Measurements from ENCODE around the gene BRSK2. TPM values are rescaled to one million over a fixed set of nuclear protein-coding genes. Genes with fewer than 3 reads are reported as not detected.

BRSK2 gene
- total RNA-seq, 1 donor from 2014 or later, result 9.3 TPM

- Histone ChIP-seq H3K27me3 (peaks cover 24% of the 10 kb centered on the region), H3K4me1 (peaks cover 4 to 11% of the 10 kb centered on the region in 2 donors), H3K9me3 (no peaks in the 10 kb centered on the region), H3K4me3 (peak overlapping the region in 1 of 2 donors; percentile 18), H3K27ac (no peak overlapping the region), H3K36me3 (no peaks in the 10 kb centered on the region)
- no peak for TF ChIP-seq CTCF (IDR thresholded peaks at IDR 0.05)
- intact Hi-C loops (cut with DNase I), result no loop called here
- DNase-seq (ENCODE audit: low spot score in 2 of 2), result no peak
These were observed 933 bp downstream of the BRSK2 start for GRCh38 chr11:1390569-1391164.

DNA sequence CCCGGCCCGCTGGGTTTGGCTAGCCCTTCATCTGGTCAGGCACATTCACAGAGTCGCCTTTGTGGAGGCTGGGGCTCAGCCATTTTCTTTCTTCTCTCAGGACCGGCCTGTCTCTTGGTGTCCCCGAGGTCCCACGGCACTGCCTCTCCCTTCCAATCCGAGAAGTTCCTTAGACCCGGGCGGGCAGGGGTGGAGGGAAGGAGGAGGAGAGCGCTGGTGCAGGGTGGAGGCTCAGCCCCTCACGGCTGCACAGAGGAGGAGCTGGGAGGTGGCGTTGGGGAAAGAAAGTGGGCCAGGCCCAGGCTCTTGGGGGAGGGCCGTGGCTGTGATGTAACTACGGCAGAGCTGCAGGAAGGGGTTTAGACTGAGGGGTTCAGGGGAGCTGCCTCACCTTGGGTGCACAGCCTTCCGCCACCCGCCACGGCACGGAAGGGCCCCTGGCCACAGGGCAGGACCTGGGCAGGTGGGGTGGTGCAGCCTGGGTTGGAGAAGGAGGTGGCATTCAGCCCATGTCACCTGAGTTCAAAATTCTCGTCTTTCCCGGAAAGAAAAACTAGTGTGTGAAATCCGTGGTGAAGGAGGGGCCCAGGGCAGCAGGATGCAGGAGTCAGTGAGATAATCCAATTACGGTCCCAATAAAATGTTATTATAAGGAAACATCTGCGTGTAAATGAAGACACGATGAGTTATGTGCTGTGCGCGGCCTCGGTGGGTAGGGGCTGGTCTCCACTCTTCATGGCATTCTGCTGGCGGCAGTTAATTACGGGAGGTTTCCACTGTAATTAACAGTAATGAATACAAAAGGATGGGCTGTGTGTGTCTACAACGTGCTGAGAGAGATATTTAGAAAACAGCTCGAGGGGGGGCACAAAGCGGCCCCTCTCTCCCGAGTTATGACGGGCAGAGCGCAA, 1.7 kb downstream of the BRSK2 start:
- intact Hi-C loops (cut with DNase I), result no loop called here
- H3K36me3 ChIP-seq, result no peaks in the 10 kb centered on the region
- peaks cover 24% of the 10 kb centered on the region for H3K27me3 ChIP-seq
- H3K27ac ChIP-seq, result no peak overlapping the region
- H3K4me1 ChIP-seq, result peaks cover 4 to 11% of the 10 kb centered on the region in 2 donors
- TF ChIP-seq CTCF (IDR thresholded peaks at IDR 0.05), result no peak
- H3K9me3 ChIP-seq, result no peaks in the 10 kb centered on the region
- peak overlapping the region in 1 of 2 donors; percentile 18 for H3K4me3 ChIP-seq
- no peak for DNase-seq (ENCODE audit: low spot score in 2 of 2)

DNA sequence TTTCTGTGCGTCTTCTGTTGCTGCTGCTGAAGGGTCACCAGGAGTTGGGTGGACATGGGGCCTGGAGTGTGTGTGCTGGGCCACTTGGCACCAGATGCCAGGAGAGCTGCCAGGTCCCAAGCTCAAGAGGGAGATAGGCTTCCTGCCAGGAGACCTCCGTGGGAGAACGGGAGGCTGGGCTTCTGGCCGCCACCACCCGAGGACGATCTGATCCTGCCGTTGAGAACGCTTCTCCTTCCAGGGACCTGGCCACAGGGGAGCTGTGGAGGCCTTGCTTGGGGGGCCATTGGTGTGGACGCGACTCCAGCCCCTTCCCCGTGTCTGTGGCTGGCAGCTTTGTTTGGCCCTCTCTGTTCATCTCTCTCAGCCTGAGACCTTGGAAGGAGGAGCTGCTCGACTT, 2.4 kb downstream of the BRSK2 start:
- no peak overlapping the region for H3K27ac ChIP-seq
- H3K4me1 ChIP-seq, result peaks cover 4 to 11% of the 10 kb centered on the region in 2 donors

DNA sequence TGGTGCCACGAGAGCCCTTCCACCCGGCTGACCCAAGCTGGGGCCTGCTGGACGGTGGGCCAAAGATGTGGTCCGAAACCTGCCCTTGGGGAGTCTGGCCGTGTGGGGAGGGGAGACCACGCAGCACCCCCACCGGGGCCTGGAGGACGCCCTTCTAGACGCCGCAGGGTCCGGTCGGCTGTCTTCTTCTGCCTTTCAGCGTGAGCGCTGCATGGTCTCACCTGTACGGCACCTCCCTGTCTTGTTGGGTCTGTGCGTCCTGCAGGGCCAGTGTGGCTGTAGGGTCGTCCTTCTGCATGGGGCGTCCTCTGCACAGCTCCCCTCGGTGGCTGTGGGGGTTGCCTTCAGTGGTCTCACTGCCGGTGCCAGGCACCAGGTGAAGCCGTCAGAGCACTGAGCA, 2.8 kb downstream of the BRSK2 start:
- Histone ChIP-seq H3K36me3 (no peaks in the 10 kb centered on the region), H3K4me1 (peaks cover 4 to 11% of the 10 kb centered on the region in 2 donors), H3K27me3 (peaks cover 27% of the 10 kb centered on the region), H3K27ac (no peak overlapping the region), H3K4me3 (no peak overlapping the region), H3K9me3 (no peaks in the 10 kb centered on the region)
- DNase-seq (ENCODE audit: low spot score in 2 of 2), result no peak
- no peak for TF ChIP-seq CTCF (IDR thresholded peaks at IDR 0.05)
- intact Hi-C loops (cut with DNase I), result no loop called here

More for the DNA sequence above, 2.4 kb downstream of the BRSK2 start:
- intact Hi-C loops (cut with DNase I), result no loop called here
- DNase-seq (ENCODE audit: low spot score in 2 of 2), result no peak
- H3K36me3 ChIP-seq, result no peaks in the 10 kb centered on the region
- no peaks in the 10 kb centered on the region for H3K9me3 ChIP-seq
- no peak overlapping the region for H3K4me3 ChIP-seq
- TF ChIP-seq CTCF (IDR thresholded peaks at IDR 0.05), result no peak
- H3K27me3 ChIP-seq, result peaks cover 24% of the 10 kb centered on the region

DNA sequence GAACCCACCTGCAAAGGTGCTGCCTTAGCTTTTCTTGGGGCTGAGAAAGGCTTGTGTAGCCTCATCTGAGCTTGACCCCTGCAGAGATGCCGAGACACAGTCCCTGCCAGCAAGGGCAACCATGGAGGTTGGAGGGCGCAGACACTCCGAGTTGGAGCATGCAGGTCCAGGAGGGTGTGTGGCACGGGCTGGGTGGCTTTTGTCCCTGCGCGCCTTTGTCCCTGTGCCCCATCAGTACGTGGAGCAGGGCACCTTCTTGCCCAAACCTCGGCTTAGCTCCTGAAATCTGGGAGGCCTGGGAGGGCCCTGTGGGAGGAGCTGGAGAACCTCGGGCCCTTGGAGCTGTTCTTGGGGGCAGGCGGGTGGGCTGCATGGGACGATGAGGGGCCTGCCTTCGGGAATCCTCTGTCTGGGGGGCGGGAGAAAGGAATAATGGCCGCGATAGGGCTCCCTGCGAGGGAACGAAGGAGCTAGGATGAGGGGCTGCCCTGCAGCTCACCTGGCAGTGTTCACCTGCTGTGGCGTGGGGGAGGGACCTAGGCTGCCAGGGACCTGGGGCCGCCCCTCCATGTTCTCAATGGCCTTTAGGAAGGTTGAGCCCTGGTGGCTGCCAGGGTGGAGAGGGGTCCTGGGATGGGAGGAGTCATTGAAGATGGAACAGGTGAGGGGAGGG, 3.4 kb downstream of the BRSK2 start:
- Histone ChIP-seq H3K9me3 (no peaks in the 10 kb centered on the region), H3K27me3 (peaks cover 27% of the 10 kb centered on the region), H3K36me3 (no peaks in the 10 kb centered on the region), H3K4me1 (peaks cover 4 to 11% of the 10 kb centered on the region in 2 donors), H3K27ac (no peak overlapping the region), H3K4me3 (no peak overlapping the region)
- intact Hi-C loops (cut with DNase I), result no loop called here
- TF ChIP-seq CTCF (IDR thresholded peaks at IDR 0.05), result no peak
- no peak for DNase-seq (ENCODE audit: low spot score in 2 of 2)

Measured in ascending aorta (tissue), 2 donors.